Thyroid gland (tissue), 4 donors: Measurements from ENCODE around the gene FXN.

Experiments used
- POLR2A ChIP-seq, 2 donors: fragments of 450-650 bp; IDR thresholded peaks; one replicate each; pipeline ENCODE4 v1.6.1; 2017; ENCODE audit warnings: antibody characterized with exemption in 2 of 2, mild to moderate bottlenecking in 2 of 2, moderate library complexity in 1 of 2
- TF ChIP-seq, protein P1 (sequence below), 6 experiments: fragments of 200-600 bp in 3 of 6; fragments of 450-650 bp in 3 of 6; sonication (generic) in 3 of 6; IDR thresholded peaks; one replicate each; pipeline ENCODE4 v1.5.1; 2016 to 2019; ENCODE audit warnings: antibody characterized with exemption in 6 of 6, mild to moderate bottlenecking in 2 of 6, inconsistent platforms in 1 of 6, moderate library complexity in 1 of 6

DNA sequence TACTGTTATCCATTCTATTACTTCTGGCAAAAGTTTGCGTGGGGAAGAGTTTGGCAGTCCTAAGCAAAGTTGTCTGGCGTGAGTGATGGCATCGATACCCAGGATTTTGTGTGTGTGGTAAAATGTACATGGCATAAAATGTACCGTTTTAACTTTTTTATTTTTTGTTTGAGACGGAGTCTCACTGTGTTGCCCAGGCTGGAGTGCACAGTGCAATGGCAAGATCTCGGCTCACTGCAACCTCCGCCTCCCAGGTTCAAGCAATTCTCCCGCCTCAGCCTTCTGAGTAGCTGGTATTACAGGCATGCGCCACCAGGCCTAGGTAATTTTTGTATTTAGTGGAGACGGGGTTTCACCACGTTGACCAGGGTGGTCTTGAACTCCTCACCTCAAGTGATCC is 83.1 kb downstream of the FXN start:
- TF ChIP-seq, protein P1, sequence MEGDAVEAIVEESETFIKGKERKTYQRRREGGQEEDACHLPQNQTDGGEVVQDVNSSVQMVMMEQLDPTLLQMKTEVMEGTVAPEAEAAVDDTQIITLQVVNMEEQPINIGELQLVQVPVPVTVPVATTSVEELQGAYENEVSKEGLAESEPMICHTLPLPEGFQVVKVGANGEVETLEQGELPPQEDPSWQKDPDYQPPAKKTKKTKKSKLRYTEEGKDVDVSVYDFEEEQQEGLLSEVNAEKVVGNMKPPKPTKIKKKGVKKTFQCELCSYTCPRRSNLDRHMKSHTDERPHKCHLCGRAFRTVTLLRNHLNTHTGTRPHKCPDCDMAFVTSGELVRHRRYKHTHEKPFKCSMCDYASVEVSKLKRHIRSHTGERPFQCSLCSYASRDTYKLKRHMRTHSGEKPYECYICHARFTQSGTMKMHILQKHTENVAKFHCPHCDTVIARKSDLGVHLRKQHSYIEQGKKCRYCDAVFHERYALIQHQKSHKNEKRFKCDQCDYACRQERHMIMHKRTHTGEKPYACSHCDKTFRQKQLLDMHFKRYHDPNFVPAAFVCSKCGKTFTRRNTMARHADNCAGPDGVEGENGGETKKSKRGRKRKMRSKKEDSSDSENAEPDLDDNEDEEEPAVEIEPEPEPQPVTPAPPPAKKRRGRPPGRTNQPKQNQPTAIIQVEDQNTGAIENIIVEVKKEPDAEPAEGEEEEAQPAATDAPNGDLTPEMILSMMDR (IDR thresholded peaks at IDR 0.05): no peak
- TF ChIP-seq POLR2A (IDR thresholded peaks at IDR 0.05): no peak
